Measurements from ENCODE around the gene GKN1. TPM values are rescaled to one million over a fixed set of nuclear protein-coding genes. Genes with fewer than 3 reads are reported as not detected.

The GKN1 gene
- total RNA-seq, 1 experiment from 2014 or later: not detected

DNA sequence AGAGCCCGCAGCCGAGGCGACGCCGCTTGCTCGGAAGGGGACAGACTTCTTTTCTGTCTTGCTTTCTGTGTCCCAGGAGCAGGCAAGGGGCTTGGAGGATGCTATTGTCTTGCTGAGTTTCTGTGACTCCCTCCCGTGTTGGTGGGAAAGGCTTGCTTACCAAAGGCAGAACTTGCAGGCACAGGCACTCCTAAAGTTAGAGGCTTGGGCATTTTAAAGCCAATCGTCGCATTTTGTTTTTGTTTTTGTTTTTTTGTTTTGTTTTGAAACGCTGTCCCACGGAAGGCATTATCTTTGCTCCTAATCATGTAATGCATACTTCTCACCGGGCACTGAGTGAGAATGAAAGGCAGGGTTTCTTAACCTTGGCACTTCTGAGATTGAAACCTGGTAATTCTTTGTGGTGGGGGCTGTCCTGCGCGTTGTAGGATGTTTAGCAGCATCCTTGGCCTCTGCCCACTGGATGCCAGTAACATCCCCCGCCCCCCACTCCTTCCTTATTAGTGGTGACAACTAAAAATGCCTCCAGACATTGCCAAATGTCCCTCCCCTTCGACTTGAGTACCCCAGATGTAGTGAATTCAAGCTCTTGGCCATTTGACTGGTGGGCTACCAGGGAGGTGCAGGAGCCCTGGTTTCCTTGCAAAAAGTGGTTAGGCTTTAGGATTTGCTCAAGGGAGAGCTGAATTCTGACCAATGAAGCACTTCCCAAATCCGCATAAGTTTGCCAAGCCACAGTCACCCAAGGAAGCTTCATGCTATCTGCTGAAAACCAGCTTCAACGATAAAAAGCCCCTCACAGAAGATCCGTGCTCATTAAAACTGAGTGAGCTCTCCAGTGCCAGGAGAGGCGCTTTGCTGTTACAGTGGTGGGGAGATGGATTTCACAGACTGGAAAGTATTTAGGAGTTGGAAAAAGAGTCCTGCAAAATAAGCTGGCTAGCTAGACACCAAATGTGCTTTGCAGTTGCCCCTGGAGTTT lies 39.7 kb downstream of the GKN1 start:
- Mint-ChIP-seq H3K4me1 (peaks cover 18 to 24% of the 10 kb centered on the region in 2 experiments), H3K27me3 (ENCODE audit: low read depth) (peaks cover 34% of the 10 kb centered on the region), H3K36me3 (ENCODE audit: insufficient read depth in 1 of 3, low read depth in 3 of 3) (0 out of 7 replicates have a peak, but pooled peaks cover 0 to 2% (median 0%) of the 10 kb centered on the region in 3 experiments), H3K4me3 (peak overlapping the region; percentile 96 to 98), H3K27ac (peak overlapping the region in 1 of 3 experiments; percentile 75; a peak in 3 of 7 replicates), H3K9me3 (no peaks in the 10 kb centered on the region)
- Histone ChIP-seq H3K79me1 (ENCODE audit: insufficient read depth, low read depth, low read length, poor library complexity, severe bottlenecking) (no peaks in the 10 kb centered on the region), H4K5ac (ENCODE audit: insufficient read length, low read depth, low read length) (no peak overlapping the region), H3K23ac (ENCODE audit: insufficient read length, low read depth, low read length) (no peak overlapping the region), H3K4ac (ENCODE audit: low read depth, low read length) (no peak overlapping the region), H3K27ac (ENCODE audit: insufficient read length, low read depth, low read length) (no peak overlapping the region), H3K4me2 (ENCODE audit: insufficient read depth, insufficient read length, low read length) (peak overlapping the region; percentile 63), H3K56ac (ENCODE audit: insufficient read length, low read depth, low read length) (no peak overlapping the region), H2BK12ac (ENCODE audit: insufficient read length, low read depth, low read length) (no peak overlapping the region), H4K8ac (replicated peaks; ENCODE audit: insufficient read length, low read depth, low read length) (no peak overlapping the region), H3K4me1 (ENCODE audit: insufficient read depth, low read length) (no peaks in the 10 kb centered on the region), H3K23me2 (ENCODE audit: insufficient read length, low read depth, low read length, poor library complexity, severe bottlenecking) (peaks cover 8% of the 10 kb centered on the region), H3K14ac (ENCODE audit: insufficient read depth, low read length) (no peak overlapping the region; the same call in 1 of the 2 replicates), H3K79me2 (ENCODE audit: insufficient read depth, low read length) (no peaks in the 10 kb centered on the region), H3K27me3 (ENCODE audit: insufficient read depth, low read length) (no peaks in the 10 kb centered on the region), H3K9me3 (ENCODE audit: control insufficient read depth, low read depth, low read length) (no peaks in the 10 kb centered on the region), H2BK5ac (ENCODE audit: insufficient read length, low read length) (no peak overlapping the region), H3K18ac (ENCODE audit: insufficient read length, low read depth, low read length) (no peak overlapping the region), H2AK5ac (ENCODE audit: insufficient read length, low read length) (no peak overlapping the region), H2BK20ac (ENCODE audit: low read depth, low read length, poor library complexity, severe bottlenecking) (no peak overlapping the region), H2BK120ac (ENCODE audit: low read depth, low read length, poor library complexity, severe bottlenecking) (no peak overlapping the region), H4K91ac (ENCODE audit: insufficient read length, low read depth, low read length) (no peak overlapping the region), H2AFZ (ENCODE audit: low read length) (no peak overlapping the region), H2BK15ac (ENCODE audit: low read depth, low read length) (no peak overlapping the region), H4K20me1 (ENCODE audit: control insufficient read depth, insufficient read depth, insufficient read length) (no peaks in the 10 kb centered on the region), H3T11ph (ENCODE audit: low read length) (no peak overlapping the region), H3K9ac (ENCODE audit: extremely low read depth, insufficient read length, low read length) (peak overlapping the region; percentile 32)
- no peak for DNase-seq
- no peak for TF ChIP-seq CTCF (conservative IDR thresholded peaks at IDR 0.05)
- no CpG with 5 or more reads among the region's 20 CpGs for WGBS (ENCODE audit: extremely low coverage, insufficient read length, low lambda C conversion rate)
